HCT116 (cell line): ENCODE results near the gene TMCO5A. TPM values are rescaled to one million over a fixed set of nuclear protein-coding genes. Genes with fewer than 3 reads are reported as not detected.

Experiments
- ATAC-seq: fragments of 200-7000 bp; cut with Tn5 transposase; 2 replicates; pipeline ENCODE4 v1.9.1; 2020; ENCODE audit warnings: mild to moderate bottlenecking, moderate library complexity
- BruUV-seq: library from RNA; stranded (reverse); fragments of 400-500 nt; replicated peaks from 2 replicates; lab custom pipeline; 2021; lab: Mats Ljungman, UMichigan
- CTCF ChIA-PET: fragments of 300-600 bp; sonication (Branson Sonifier 250); formaldehyde crosslinking; loops from one replicate; lab custom pipeline; 2021; ENCODE audit warnings: antibody characterized with exemption; lab: Charles Lee
- POLR2A ChIA-PET: fragments of 300-600, 350-600 bp; sonication (Branson Sonifier 250); formaldehyde crosslinking; loops from one replicate; lab custom pipeline; 2021; ENCODE audit warnings: antibody characterized with exemption; lab: Charles Lee
- RAD21 ChIA-PET, 2 experiments: fragments of 300-600 bp; sonication (Branson Sonifier 250); formaldehyde crosslinking; loops; one replicate each; lab custom pipeline; 2023; ENCODE audit warnings: low total read pairs in 2 of 2; ENCODE audit not compliant: uncharacterized antibody in 2 of 2, unreplicated experiment in 2 of 2, low non-redundant PET in 1 of 2; lab: Charles Lee
- DNase-seq: peaks from one replicate; pipeline ENCODE4 v3.0.0-alpha.2; 2010; ENCODE audit warnings: low read depth, low spot score
- H2AFZ ChIP-seq: fragments of 200-600 bp; shearing (Covaris generic), sonication (generic); 2 replicates; pipeline ENCODE4 v1.6.1; 2017; ENCODE audit warnings: low read depth, mixed run types, mixed read lengths, antibody characterized with exemption, low read length; ENCODE audit not compliant: poor library complexity, severe bottlenecking
- H3K27ac ChIP-seq: 2 replicates; pipeline ENCODE4 v1.5.1; 2012; ENCODE audit warnings: low read depth, low read length
- H3K27me3 ChIP-seq: fragments of 200-600 bp; sonication (generic); 2 replicates; pipeline ENCODE4 v1.6.1; 2016; ENCODE audit warnings: mixed run types, low read length, mixed read lengths; ENCODE audit not compliant: insufficient read depth
- H3K36me3 ChIP-seq, 2 experiments: fragments of 200-500 bp in 1 of 2; fragments of 200-600 bp in 1 of 2; sonication (Bioruptor generic) in 1 of 2; sonication (generic) in 1 of 2; 2 replicates each; pipeline versions ENCODE4 v1.5.1 to v1.6.1; 2014 to 2016; ENCODE audit warnings: low read length in 2 of 2, inconsistent platforms in 1 of 2, mixed read lengths in 1 of 2, mixed run types in 1 of 2; ENCODE audit not compliant: insufficient read depth in 2 of 2, control insufficient read depth in 1 of 2
- H3K4me1 ChIP-seq, 2 experiments: fragments of 200-600 bp in 1 of 2; sonication (generic) in 1 of 2; 2 replicates each; pipeline versions ENCODE4 v1.5.1 to v1.6.1; 2012 to 2017; ENCODE audit warnings: low read length in 2 of 2, inconsistent platforms in 1 of 2, mild to moderate bottlenecking in 1 of 2, mixed read lengths in 1 of 2, mixed run types in 1 of 2, moderate library complexity in 1 of 2; ENCODE audit not compliant: insufficient read depth in 2 of 2, control insufficient read depth in 1 of 2
- H3K4me2 ChIP-seq: fragments of 200-600 bp; sonication (generic); 2 replicates; pipeline ENCODE4 v1.6.1; 2017; ENCODE audit warnings: mixed run types, low read length, mixed read lengths
- H3K4me3 ChIP-seq, 2 experiments: fragments of 200-600 bp in 1 of 2; sonication (generic) in 1 of 2; replicated peaks in 1 of 2; 2 replicates each; pipeline ENCODE4 v1.5.1; 2011 to 2016; ENCODE audit warnings: low read length in 2 of 2, control low read depth in 1 of 2, low read depth in 1 of 2, mild to moderate bottlenecking in 1 of 2, mixed read lengths in 1 of 2, mixed run types in 1 of 2
- H3K79me2 ChIP-seq: fragments of 200-600 bp; sonication (generic); 2 replicates; pipeline ENCODE4 v1.6.1; 2017; ENCODE audit warnings: mild to moderate bottlenecking, mixed run types, low read length, moderate library complexity, mixed read lengths; ENCODE audit not compliant: insufficient read depth
- H3K9ac ChIP-seq: fragments of 200-600 bp; sonication (generic); 2 replicates; pipeline ENCODE4 v1.6.1; 2016; ENCODE audit warnings: low read length, mixed read lengths
- H3K9me2 ChIP-seq: fragments of 200-600 bp; sonication (generic), shearing (Covaris generic); 2 replicates; pipeline ENCODE4 v1.6.1; 2017; ENCODE audit warnings: mixed run types, mild to moderate bottlenecking, moderate library complexity; ENCODE audit not compliant: insufficient read depth
- H3K9me3 ChIP-seq, 2 experiments: fragments of 200-500 bp in 1 of 2; fragments of 200-600 bp in 1 of 2; sonication (Bioruptor generic) in 1 of 2; sonication (generic) in 1 of 2; 2 replicates each; pipeline ENCODE4 v1.6.1; 2014 to 2017; ENCODE audit warnings: low read length in 2 of 2, mixed read lengths in 2 of 2, inconsistent platforms in 1 of 2, low read depth in 1 of 2, mild to moderate bottlenecking in 1 of 2, mixed run types in 1 of 2, moderate library complexity in 1 of 2; ENCODE audit not compliant: control insufficient read depth in 1 of 2, insufficient read depth in 1 of 2
- H4K20me1 ChIP-seq: fragments of 200-600 bp; sonication (generic), shearing (Covaris generic); 2 replicates; pipeline ENCODE4 v1.6.1; 2017; ENCODE audit warnings: mixed run types, mild to moderate bottlenecking, moderate library complexity; ENCODE audit not compliant: insufficient read depth
- CBX3 ChIP-seq: IDR thresholded peaks from 2 replicates; pipeline ENCODE4 v1.6.1; 2012; ENCODE audit warnings: low read depth
- EGR1 ChIP-seq: IDR thresholded peaks from 2 replicates; pipeline ENCODE4 v1.6.1; 2012; ENCODE audit warnings: low read depth
- ELF1 ChIP-seq: IDR thresholded peaks from 2 replicates; pipeline ENCODE4 v1.6.1; 2012; ENCODE audit warnings: low read depth, borderline replicate concordance
- EZH2 ChIP-seq: fragments of 200-600 bp; sonication (generic); IDR thresholded peaks from 2 replicates; pipeline ENCODE4 v1.6.1; 2017; ENCODE audit warnings: antibody characterized with exemption, mixed run types
- EZH2phosphoT487 ChIP-seq: fragments of 200-600 bp; IDR thresholded peaks from 2 replicates; pipeline ENCODE4 v1.6.1; 2018; ENCODE audit warnings: antibody characterized with exemption, borderline replicate concordance
- FOSL1 ChIP-seq: IDR thresholded peaks from 2 replicates; pipeline ENCODE4 v1.6.1; 2012; ENCODE audit warnings: low read depth
- JUND ChIP-seq: IDR thresholded peaks from 2 replicates; pipeline ENCODE4 v1.6.1; 2012
- POLR2AphosphoS5 ChIP-seq: IDR thresholded peaks from 2 replicates; pipeline ENCODE4 v1.6.1; 2011; ENCODE audit warnings: mild to moderate bottlenecking, low read depth, low read length, moderate library complexity
- SP1 ChIP-seq: IDR thresholded peaks from 2 replicates; pipeline ENCODE4 v1.6.1; 2012; ENCODE audit warnings: low read depth
- SRF ChIP-seq: IDR thresholded peaks from 2 replicates; pipeline ENCODE4 v1.6.1; 2012; ENCODE audit warnings: low read depth
- YY1 ChIP-seq: IDR thresholded peaks from 2 replicates; pipeline ENCODE4 v1.6.1; 2011; ENCODE audit warnings: low read length, low read depth, moderate library complexity, mild to moderate bottlenecking; ENCODE audit not compliant: insufficient replicate concordance; ENCODE audit errors: extremely low read depth
- ZFX ChIP-seq: fragments of 450-650 bp; IDR thresholded peaks from 2 replicates; pipeline ENCODE4 v1.6.1; 2017
- intact Hi-C: fragments of 100-400 bp; cut with micrococcal nuclease; formaldehyde crosslinking; loops from 2 replicates; pipeline ENCODE4 v1.10.0; 2022
- total RNA-seq: library from RNA; stranded (reverse); gene quantifications from one replicate; pipeline ENCODE4 v1.2.1, GENCODE V29; 2021; ENCODE audit not compliant: unreplicated experiment
- TF ChIP-seq, protein P1 (sequence below): IDR thresholded peaks from 2 replicates; pipeline ENCODE4 v1.6.1; 2012
- TF ChIP-seq, protein P2 (sequence below): IDR thresholded peaks from 2 replicates; pipeline ENCODE4 v1.6.1; 2011; ENCODE audit warnings: mild to moderate bottlenecking, low read length, moderate library complexity; ENCODE audit not compliant: insufficient replicate concordance; ENCODE audit errors: extremely low read depth
- TF ChIP-seq, protein P3 (sequence below): IDR thresholded peaks from 2 replicates; pipeline ENCODE4 v1.6.1; 2012

TMCO5A gene
- total RNA-seq, 1 experiment from 2014 or later: not detected

DNA sequence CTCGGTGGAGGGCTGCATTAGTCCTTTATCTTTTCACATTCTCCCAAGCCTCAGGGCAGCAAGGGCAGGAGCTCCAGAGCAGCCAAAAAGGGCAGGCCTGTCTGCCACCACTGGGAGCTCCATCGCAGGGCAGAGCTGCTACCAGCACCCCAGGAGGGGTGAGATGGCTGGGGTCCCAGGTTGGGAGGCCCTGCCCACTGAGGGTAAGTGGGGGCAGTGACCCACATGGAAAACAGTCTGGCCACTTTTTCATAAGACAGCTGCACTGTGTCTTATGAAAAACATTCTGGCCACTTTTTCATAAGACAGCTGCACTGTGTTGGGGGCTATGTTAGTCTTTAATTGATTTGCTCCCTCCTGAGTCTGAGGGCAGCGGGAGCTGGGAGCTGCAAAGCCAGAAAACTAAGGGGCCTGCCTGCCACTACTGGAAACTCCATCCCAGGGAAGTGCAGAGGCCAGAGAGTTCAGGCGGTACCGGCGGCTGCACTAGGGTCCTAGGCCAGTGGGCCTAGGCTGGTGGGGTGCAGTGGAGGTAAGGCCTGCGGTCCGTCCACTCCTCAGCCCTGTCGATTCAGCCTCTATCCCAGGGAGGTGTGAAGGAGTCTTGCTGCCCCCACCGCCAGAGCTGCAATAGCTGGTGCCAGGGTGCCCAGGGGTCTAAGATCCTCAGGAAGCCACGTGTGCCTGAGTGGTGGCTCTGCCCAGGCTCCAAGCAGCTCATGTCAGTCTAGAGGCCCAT is 45.4 kb downstream of the TMCO5A start:
- Histone ChIP-seq H2AFZ (no peak overlapping the region), H3K36me3 (no peaks in the 10 kb centered on the region), H3K4me2 (no peak overlapping the region), H4K20me1 (no peaks in the 10 kb centered on the region), H3K9me2 (no peaks in the 10 kb centered on the region), H3K79me2 (no peaks in the 10 kb centered on the region), H3K4me1 (no peaks in the 10 kb centered on the region), H3K9me3 (no peaks in the 10 kb centered on the region), H3K9ac (no peak overlapping the region), H3K27me3 (no peaks in the 10 kb centered on the region), H3K27ac (no peak overlapping the region)
- BruUV-seq: no TSS peak
- DNase-seq (no peak), ATAC-seq (no peak)
- ChIA-PET RAD21 (no interaction called here), POLR2A (no interaction called here), CTCF (interaction anchor here (0.8 to 1.2 kb wide), 2 partner anchors 11 to 88 kb away, joined by 3 read pairs; no protein-coding TSS in a partner anchor)
- intact Hi-C loops: no loop called here
- TF ChIP-seq, protein P1, sequence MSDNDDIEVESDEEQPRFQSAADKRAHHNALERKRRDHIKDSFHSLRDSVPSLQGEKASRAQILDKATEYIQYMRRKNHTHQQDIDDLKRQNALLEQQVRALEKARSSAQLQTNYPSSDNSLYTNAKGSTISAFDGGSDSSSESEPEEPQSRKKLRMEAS: no peak
- TF ChIP-seq POLR2AphosphoS5: no peak
- no peak for TF ChIP-seq FOSL1
- TF ChIP-seq CBX3: no peak
- TF ChIP-seq, all 23 proteins: peak for 0
- no peak overlapping the region for H3K4me3 ChIP-seq

DNA sequence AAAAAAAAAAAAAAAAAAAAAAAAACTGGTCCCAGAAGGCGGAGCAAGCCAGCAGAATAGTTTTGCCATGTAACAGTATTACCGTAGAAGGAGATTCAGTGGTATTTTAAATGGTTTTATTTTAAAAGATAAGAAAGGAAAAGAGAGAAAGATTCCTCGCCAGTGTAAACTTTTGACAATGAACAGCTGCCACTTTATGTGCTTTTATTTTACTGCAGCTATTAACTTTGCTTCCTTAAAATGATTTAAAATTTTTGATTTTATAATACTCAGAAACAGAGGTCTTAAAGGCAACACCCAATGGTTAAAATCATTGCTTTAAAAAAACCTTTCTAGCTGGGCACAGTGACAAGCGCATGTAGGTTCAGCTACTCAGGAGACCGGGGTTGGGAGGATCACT is 46.8 kb downstream of the TMCO5A start:
- ChIA-PET POLR2A (interaction anchor here (0.9 kb wide), 1 partner anchor 13 kb away, joined by 3 read pairs; no protein-coding TSS in a partner anchor), RAD21 (no interaction called here), CTCF (interaction anchor here (0.6 to 1.6 kb wide), 11 partner anchors 9 to 1975 kb away, joined by 3 to 7 read pairs (median 3); no protein-coding TSS in a partner anchor)
- no peaks in the 10 kb centered on the region for H3K27me3 ChIP-seq
- BruUV-seq: no TSS peak
- no peak overlapping the region for H3K27ac ChIP-seq
- H3K36me3 ChIP-seq: no peaks in the 10 kb centered on the region
- H3K4me2 ChIP-seq: no peak overlapping the region
- no peaks in the 10 kb centered on the region for H3K4me1 ChIP-seq
- H3K9me2 ChIP-seq: no peaks in the 10 kb centered on the region
- no peaks in the 10 kb centered on the region for H4K20me1 ChIP-seq
- no peak overlapping the region for H2AFZ ChIP-seq
- DNase-seq: no peak
- H3K79me2 ChIP-seq: no peaks in the 10 kb centered on the region
- H3K9ac ChIP-seq: no peak overlapping the region
- no peaks in the 10 kb centered on the region for H3K9me3 ChIP-seq
- no peak for ATAC-seq
- intact Hi-C loops: no loop called here
- H3K4me3 ChIP-seq: no peak overlapping the region
- TF ChIP-seq SRF (no peak), JUND (no peak), SP1 (no peak), ZFX (no peak), EGR1 (no peak), YY1 (no peak), ELF1 (no peak), EZH2 (no peak), POLR2AphosphoS5 (no peak), EZH2phosphoT487 (no peak)
- TF ChIP-seq, protein P2, sequence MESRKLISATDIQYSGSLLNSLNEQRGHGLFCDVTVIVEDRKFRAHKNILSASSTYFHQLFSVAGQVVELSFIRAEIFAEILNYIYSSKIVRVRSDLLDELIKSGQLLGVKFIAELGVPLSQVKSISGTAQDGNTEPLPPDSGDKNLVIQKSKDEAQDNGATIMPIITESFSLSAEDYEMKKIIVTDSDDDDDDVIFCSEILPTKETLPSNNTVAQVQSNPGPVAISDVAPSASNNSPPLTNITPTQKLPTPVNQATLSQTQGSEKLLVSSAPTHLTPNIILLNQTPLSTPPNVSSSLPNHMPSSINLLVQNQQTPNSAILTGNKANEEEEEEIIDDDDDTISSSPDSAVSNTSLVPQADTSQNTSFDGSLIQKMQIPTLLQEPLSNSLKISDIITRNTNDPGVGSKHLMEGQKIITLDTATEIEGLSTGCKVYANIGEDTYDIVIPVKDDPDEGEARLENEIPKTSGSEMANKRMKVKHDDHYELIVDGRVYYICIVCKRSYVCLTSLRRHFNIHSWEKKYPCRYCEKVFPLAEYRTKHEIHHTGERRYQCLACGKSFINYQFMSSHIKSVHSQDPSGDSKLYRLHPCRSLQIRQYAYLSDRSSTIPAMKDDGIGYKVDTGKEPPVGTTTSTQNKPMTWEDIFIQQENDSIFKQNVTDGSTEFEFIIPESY: no peak
- TF ChIP-seq, protein P1: no peak
- TF ChIP-seq, protein P3, sequence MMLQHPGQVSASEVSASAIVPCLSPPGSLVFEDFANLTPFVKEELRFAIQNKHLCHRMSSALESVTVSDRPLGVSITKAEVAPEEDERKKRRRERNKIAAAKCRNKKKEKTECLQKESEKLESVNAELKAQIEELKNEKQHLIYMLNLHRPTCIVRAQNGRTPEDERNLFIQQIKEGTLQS: no peak
